Neural cell (in vitro differentiated cells): ENCODE results near the gene RASL12.
A peak's percentile ranks its signal among the peaks of the same experiment; 100 is the strongest.

Source experiments
- CTCF ChIP-seq: fragments of 450-650 bp; IDR thresholded peaks from 2 replicates; pipeline ENCODE4 v1.5.1; 2014; ENCODE audit warnings: antibody characterized with exemption, mild to moderate bottlenecking, moderate library complexity; ENCODE audit not compliant: poor library complexity, severe bottlenecking
- EP300 ChIP-seq: fragments of 450-650 bp; conservative IDR thresholded peaks from 2 replicates; pipeline ENCODE4 v1.6.1; 2014; ENCODE audit warnings: antibody characterized with exemption, mild to moderate bottlenecking, moderate library complexity; ENCODE audit not compliant: poor library complexity, severe bottlenecking
- POLR2AphosphoS5 ChIP-seq: IDR thresholded peaks from 2 replicates; pipeline ENCODE4 v1.6.1; 2012
- RAD21 ChIP-seq: fragments of 450-650 bp; conservative IDR thresholded peaks from 2 replicates; pipeline ENCODE4 v1.6.1; 2014; ENCODE audit warnings: antibody characterized with exemption, mild to moderate bottlenecking, moderate library complexity
- SMC3 ChIP-seq: fragments of 450-650 bp; conservative IDR thresholded peaks from 2 replicates; pipeline ENCODE4 v1.6.1; 2014; ENCODE audit warnings: antibody characterized with exemption, mild to moderate bottlenecking, moderate library complexity; ENCODE audit not compliant: poor library complexity

DNA sequence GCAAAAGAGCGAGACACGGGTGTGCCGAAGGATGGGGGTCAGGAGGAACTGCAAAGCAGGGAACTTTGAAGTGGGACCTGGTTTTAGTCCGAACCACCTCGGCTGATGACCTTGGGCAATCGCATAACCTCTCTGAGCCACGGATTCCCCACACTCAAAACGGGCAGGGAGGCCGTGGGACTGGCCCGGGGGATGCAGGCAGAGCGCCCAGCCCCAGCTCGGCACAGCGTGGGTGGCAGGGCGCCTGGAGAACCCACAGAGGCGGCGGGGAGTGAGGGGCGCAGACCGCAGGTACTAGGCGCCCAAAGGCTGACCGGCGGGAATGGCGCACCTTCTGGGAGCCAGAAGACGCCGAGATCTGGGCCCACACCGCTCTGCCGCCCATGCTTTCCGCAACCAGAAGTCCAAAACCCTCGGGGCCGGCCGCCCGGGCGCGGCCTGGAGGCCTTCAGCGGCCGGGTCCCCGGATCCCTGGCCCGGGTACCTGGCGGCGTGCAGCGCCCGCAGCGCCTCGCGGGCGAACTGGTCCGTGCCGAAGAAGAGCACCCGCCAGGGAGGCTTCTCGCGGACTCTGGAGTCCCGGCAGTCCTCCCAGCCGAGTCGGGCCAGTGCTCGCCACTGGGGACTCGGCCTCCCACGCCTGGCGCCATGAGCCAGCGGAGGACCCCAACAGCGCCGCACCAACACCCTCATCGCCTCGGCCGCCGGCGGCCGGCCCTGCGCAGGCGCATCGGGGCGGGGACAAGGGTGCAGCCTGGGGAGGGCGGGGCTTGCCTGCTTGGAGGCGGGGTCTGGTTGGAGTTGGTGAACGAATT, 38.7 kb downstream of the RASL12 start, which contains the start of gene MTFMT:
- TF ChIP-seq SMC3 (no peak), POLR2AphosphoS5 (peak; percentile 95), CTCF (no peak), EP300 (no peak), RAD21 (no peak)
